ENCODE data around the gene CHCHD3. TPM values are rescaled to one million over a fixed set of nuclear protein-coding genes. Genes with fewer than 3 reads are reported as not detected.

CHCHD3 gene
- total and polyA plus RNA-seq, 4 donors = 25.5 to 37.8 (median 31.8) TPM

GRCh38 chr7:132837529-132837928 is 244.4 kb downstream of the CHCHD3 start (continued):
- no peak for TF ChIP-seq SP1 (IDR thresholded peaks at IDR 0.05)
- no peak for TF ChIP-seq GABPA (IDR thresholded peaks at IDR 0.05 in 1 of 2, conservative IDR thresholded peaks at IDR 0.05 in 1 of 2)
- no peak for TF ChIP-seq FOXA1 (IDR thresholded peaks at IDR 0.05)

GRCh38 chr7:132836746-132837145 is 245.1 kb downstream of the CHCHD3 start:
- TF ChIP-seq YY1 (IDR thresholded peaks at IDR 0.05) (no peak), ZBTB33 (IDR thresholded peaks at IDR 0.05) (no peak), MAX (IDR thresholded peaks at IDR 0.05) (no peak), EGR1 (IDR thresholded peaks at IDR 0.05; ENCODE audit: low read depth in 2 of 2) (no peak), SP1 (IDR thresholded peaks at IDR 0.05) (no peak), TAF1 (conservative IDR thresholded peaks at IDR 0.05) (no peak), CTCF (IDR thresholded peaks at IDR 0.05; ENCODE audit: low read depth, low read length, missing input control) (no peak), FOXA1 (IDR thresholded peaks at IDR 0.05) (no peak), HNF4A (conservative IDR thresholded peaks at IDR 0.05) (no peak), JUND (IDR thresholded peaks at IDR 0.05) (no peak), REST (IDR thresholded peaks at IDR 0.05) (no peak), RXRA (IDR thresholded peaks at IDR 0.05) (no peak), FOXA2 (IDR thresholded peaks at IDR 0.05) (no peak), GABPA (IDR thresholded peaks at IDR 0.05 in 1 of 2, conservative IDR thresholded peaks at IDR 0.05 in 1 of 2) (no peak), RAD21 (IDR thresholded peaks at IDR 0.05) (no peak), HNF4G (IDR thresholded peaks at IDR 0.05) (no peak), NR2F2 (IDR thresholded peaks at IDR 0.05) (no peak), ATF3 (IDR thresholded peaks at IDR 0.05) (no peak)
- 96% methylated on average over 1 of the region's 1 CpG for WGBS
- H3K9ac ChIP-seq (ENCODE audit: low read depth in 1 of 2, low read length in 2 of 2) = no peak overlapping the region
- H3K4me1 ChIP-seq (ENCODE audit: control insufficient read depth in 4 of 4, insufficient read depth in 4 of 4, low read length in 3 of 4) = no peaks in the 10 kb centered on the region
- H3K9me3 ChIP-seq (ENCODE audit: control insufficient read depth in 4 of 4, low read length in 3 of 4) = no peaks in the 10 kb centered on the region
- no peak for DNase-seq (ENCODE audit: low spot score)
- no peak overlapping the region for H3K4me3 ChIP-seq (ENCODE audit: low read depth in 1 of 3, low read length in 3 of 3)
- H3K27ac ChIP-seq (ENCODE audit: low read depth in 1 of 2, low read length in 2 of 2) = no peak overlapping the region
- H3K36me3 ChIP-seq (ENCODE audit: control insufficient read depth in 4 of 4, insufficient read depth in 3 of 4, low read depth in 1 of 4, low read length in 3 of 4) = no peaks in the 10 kb centered on the region
- no peaks in the 10 kb centered on the region for H3K27me3 ChIP-seq (ENCODE audit: control insufficient read depth in 4 of 4, insufficient read depth in 4 of 4, low read length in 3 of 4)

Data from liver (tissue), 9 donors.